Stimulated activated CD8-positive, alpha-beta memory T cell treated with anti-CD3 and anti-CD28 coated beads, Interleukin-15, amount 100 ng/mL, for 48 hours (primary cell): ENCODE data around the gene CST7.
"Not testable (repeated sequence)": the region's sequence is repeated elsewhere in the genome, so short reads cannot be mapped to it uniquely, and the experiment has no call there.

Source experiments
- DNase-seq, 2 donors: peaks; one replicate each; pipeline ENCODE4 v3.0.0-alpha.2; 2020; ENCODE audit warnings: low read depth in 2 of 2

The CST7 gene

DNA sequence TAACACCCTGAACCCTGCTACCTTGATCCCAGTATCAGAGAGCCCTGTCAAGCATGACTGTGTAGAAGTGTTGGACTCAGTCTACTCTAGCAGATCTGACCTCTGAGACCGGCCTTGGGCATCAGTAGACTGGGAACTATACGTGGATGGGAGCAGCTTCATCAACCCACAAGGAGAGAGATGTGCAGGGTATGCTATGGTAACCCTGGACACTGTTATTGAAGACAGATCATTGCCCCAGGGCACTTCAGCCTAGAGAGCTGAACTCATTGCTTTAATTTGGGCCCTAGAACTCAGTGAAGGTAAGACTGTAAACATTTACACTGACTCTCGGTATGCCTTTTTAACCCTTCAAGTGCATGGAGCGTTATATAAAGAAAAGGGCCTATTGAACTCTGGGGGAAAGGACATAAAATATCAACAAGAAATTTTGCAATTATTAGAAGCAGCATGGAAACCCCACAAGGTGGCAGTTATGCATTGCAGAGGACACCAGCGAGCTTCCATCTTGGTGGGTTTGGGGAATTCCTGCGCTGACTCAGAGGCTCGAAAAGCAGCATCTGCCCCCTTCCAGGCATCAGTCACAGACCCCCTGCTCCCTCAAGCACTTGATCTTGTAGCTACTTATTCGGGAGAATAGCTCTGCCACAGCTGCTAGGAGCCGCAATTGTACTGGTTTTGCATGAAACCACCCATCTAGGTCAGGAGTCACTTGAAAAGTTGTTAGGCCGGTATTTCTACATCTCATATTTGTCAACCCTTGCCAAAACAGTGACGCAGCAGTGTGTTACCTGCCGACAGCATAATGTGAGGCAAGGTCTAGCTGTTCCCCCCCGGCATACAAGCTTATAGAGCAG is 19.0 kb upstream of the CST7 start:
- not testable (repeated sequence) for DNase-seq

- DNase-seq = not testable (repeated sequence)
Observed at GRCh38 chr20:24930724-24931688, 18.1 kb upstream of the CST7 start.

DNA sequence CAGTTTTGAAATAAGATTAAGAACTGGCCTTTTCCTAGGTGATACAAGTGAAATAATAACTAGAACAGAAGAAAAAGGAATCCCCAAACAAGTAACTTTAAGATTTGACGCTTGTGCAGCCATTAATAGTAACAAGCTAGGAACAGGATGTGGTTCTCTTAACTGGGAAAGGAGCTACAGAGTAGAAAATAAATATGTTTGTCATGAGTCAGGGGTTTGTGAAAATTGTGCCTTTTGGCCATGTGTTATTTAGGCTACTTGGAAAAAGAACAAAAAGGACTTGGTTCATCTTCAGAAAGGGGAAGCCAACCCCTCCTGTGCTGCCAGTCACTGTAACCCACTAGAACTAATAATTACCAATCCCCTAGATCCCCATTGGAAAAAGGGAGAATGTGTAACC is 17.2 kb upstream of the CST7 start:
- not testable (repeated sequence) for DNase-seq

- DNase-seq = no peak
Observed at GRCh38 chr20:24933266-24933908, 15.7 kb upstream of the CST7 start.

DNA sequence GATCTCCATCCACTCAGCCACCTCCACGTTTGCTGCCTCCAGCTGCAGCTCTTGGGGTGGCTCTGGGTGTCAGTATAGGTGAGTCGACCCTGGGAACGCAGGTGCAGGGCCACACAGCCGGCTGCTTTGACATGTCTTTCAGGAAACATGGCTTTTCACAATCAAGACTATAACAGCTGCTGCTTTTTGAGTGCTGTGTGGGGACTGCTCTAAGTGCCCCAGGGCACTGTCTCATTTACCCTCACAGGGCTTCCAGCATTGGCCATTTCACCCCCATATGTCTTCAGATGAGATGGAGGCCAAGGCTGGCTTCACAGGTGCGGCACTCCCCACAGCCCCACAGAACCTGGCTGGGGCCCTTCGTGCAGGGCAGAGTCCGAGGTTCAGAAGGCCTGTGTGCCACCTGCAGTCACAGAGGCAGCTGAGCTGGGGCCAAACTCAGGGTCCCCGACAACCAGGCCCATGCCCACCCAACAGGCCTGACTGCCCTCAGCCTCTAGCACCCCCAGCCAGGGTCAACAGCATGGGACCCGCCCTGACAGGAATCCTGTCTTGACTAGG is 14.9 kb upstream of the CST7 start:
- no peak for DNase-seq

GRCh38 chr20:24934716-24935115 is 14.4 kb upstream of the CST7 start:
- no peak for DNase-seq

DNA sequence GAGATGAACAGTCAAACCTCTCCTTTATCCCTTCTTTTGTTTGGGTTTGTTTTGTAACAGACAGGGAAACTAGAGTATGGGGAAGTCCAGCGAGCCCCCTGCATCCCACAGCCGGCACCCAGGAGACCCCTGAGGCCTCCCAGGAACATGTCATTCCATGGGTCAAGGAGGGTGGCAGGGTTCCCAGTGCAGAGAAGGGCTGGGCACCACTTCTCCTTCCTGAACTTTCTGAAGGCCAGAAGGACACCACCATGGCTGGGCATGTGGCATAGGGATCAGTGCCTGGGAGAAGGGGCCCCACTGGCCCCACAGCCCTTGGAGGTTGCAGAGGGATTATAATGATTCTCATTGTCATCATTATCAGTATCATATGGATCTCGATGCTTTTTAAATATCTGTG is 13.9 kb upstream of the CST7 start:
- no peak for DNase-seq

DNA sequence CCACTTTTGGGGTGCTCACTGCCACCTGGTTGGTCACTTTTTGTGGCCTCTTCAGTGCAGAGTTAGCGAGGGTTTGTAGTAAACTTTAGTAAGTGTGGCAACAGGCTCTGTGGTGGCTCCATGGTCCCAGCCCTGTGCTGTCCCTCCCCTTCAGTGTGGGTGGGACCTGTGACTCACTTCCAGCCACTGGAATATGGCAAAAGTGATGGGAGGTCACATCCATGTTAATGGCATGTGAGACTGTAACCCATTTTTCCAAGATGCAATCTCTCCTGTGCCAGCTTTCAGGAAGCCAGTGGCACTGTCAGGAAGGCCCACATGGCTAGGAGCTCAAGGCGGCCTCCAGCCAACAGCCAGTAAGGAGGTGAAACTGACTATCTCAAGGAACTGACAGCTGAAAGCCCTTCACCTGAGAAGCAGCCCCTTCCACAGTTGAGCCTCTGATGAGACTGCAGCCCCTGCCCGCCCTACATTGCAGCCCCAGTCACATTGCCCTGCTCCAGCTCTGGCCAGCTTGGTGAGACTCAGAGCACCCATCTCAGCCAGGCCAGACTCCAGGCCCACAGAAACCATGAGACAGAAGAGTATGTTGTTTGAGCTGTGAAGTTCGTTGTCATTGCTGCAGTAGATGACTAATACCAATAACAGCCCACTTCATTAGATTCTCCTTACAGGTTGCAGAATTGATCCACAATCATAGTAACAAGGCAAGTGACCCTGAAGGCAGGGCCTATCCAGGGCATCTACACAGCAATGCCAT is 13.1 kb upstream of the CST7 start:
- DNase-seq = no peak

GRCh38 chr20:24936526-24937407 is 12.3 kb upstream of the CST7 start:
- DNase-seq = no peak

GRCh38 chr20:24937579-24937978 is 11.5 kb upstream of the CST7 start:
- DNase-seq = no peak

DNA sequence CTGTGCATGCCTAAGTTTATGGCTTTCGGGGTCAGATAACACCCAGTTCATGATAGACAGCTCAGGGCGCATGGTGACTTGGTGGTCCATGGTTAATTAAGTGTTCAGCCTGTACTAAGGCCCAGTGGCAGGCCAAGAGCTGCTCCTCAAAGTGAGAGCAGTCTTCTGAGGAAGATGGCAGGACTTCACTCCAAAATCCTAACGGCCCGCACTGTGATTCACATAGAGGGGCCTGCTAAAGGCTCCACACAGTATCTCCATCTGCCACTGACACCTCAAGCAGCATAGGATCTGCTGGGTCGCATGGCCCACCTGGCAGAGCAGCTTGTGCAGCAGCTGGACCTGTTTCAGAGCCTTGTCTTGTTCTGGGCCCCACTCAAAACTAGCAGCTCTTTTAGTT is 10.6 kb upstream of the CST7 start:
- no peak for DNase-seq

- DNase-seq = no peak
Observed at GRCh38 chr20:24939036-24939435, 10.0 kb upstream of the CST7 start.

- DNase-seq = no peak
Observed at GRCh38 chr20:24942679-24943078, 6.4 kb upstream of the CST7 start.

DNA sequence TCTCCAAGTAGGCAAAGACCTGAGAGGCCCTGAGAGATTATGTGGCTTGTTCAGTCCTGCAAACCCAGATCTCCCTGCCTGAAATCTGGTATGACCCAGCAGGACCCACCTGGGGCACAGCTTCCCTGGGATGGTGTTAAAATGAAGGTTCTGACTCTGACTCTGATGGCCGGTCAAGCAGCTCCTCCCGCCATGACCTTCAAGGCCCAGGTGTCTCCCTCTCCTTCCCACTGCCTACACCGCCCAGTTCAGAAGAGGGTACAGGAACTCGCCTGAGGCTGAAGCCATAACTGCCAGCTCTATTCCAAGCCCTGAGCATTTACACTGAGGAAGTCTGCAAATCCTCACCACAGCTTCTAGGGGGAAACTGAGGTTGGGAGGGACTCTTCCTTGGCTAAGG is 5.9 kb upstream of the CST7 start:
- no peak for DNase-seq

GRCh38 chr20:24943731-24944130 is 5.3 kb upstream of the CST7 start:
- DNase-seq = no peak

- not testable (repeated sequence) for DNase-seq
Observed at GRCh38 chr20:24946376-24946775, 2.7 kb upstream of the CST7 start.

DNA sequence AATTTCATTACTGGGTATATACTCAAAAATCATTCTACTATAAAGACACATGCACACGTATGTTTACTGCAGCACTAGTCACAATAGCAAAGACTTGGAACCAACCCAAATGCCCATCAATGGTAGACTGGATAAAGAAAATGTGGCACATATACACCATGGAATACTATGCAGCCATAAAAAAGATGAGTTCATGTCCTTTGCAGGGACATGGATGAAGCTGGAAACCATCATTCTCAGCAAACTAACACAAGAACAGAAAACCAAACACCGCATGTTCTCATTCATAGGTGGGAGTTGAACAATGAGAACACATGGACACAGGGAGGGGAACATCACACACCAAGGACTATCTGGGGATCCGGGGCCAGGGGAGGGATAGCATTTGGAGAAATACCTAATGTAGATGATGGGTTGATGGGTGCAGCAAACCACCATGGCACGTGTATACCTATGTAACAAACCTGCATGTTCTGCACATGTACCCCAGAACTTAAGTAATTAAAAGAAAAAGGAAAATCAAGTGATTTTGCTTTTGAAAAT is 602 bp upstream of the CST7 start:
- not testable (repeated sequence) for DNase-seq

DNA sequence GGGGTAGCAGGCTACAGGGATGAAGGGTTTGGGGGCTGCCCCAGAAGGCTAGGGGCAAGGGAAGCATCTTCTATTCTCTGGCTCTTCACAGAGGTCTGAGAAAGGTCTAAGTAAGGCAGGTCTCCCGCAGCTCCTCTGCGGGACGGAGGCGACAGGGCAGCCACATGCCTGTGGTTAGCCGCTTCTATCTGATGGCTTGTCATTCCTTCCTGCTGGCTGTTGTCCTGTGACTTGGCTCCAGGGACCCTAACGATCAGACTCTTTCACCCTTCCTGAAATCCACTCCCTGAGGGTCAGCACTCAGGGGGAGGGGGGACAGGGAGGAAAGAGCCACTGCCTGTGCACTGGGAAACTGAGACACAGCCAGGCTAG is 673 bp downstream of the CST7 start:
- DNase-seq = no peak

GRCh38 chr20:24950128-24950835 is 1.2 kb downstream of the CST7 start:
- no peak for DNase-seq
